ENCODE measurements around the gene SPECC1.

SPECC1 gene

DNA sequence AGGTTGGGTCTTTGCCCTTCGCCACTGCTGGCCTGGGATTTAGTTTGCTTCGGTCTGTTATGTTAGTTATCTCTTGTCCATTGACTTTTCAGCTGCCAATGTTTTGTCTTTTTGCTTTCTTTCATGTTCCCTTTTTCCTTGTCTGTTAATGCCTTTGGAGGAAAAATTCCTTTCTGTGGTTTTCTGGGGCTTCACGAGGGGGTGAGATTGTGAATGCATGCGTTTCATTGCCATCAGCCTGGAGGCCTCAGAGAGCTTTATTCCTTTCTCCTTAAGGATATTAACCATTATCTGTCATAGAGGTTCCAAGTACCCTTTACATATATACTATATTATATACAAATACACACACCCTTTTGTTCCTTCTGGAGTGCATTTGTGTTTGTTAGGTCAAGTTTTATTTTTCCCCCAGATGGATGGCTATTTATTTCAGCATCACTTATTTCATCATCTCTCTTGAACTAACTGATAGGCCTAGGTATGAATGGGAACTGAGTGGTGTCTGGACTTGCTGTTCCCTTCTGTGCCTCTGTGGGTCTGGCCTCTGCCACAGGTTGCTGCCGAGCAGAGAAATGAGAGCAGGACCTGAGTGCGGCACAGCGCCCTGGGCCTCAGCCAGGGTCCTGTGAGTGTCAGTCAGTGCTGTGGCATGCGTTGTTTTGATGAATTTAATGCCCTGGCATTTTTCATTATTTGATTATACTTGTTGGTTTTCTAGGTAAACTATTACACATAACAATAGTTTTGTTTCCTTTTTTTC, 264.8 kb downstream of the SPECC1 start:
- DNase-seq = no peak
- no peak for TF ChIP-seq CTCF (IDR thresholded peaks at IDR 0.05; ENCODE audit: low read depth, low read length)
- Histone ChIP-seq H3K36me3 (no peaks in the 10 kb centered on the region), H3K4me1 (no peaks in the 10 kb centered on the region), H3K27me3 (no peaks in the 10 kb centered on the region), H3K9me3 (no peaks in the 10 kb centered on the region), H3K4me3 (ENCODE audit: low read depth, low read length) (no peak overlapping the region)

DNA sequence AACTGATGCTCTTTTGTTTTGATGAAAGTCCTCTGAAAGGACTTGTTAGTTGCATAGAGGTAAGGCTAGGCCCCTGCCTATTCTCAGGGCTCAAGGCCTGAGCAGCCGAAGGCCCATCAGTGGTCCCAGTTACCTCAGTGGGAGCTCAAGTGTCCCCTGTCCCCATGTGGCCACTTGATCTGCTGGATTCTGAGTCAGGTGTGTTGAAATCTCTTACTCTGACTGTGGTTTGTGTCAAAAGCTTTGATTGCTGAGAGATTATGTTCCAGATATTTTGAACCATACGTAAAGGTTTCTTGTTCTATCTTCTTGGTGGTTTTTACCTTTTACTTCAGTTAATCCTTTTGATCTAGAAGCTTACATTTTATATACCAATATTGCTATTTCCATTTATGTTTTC, 266.5 kb downstream of the SPECC1 start:
- Histone ChIP-seq H3K4me3 (ENCODE audit: low read depth, low read length) (no peak overlapping the region), H3K4me1 (no peaks in the 10 kb centered on the region), H3K36me3 (no peaks in the 10 kb centered on the region), H3K27me3 (no peaks in the 10 kb centered on the region), H3K9me3 (no peaks in the 10 kb centered on the region)
- TF ChIP-seq CTCF (IDR thresholded peaks at IDR 0.05; ENCODE audit: low read depth, low read length) = no peak
- no peak for DNase-seq

- Histone ChIP-seq H3K4me3 (ENCODE audit: low read depth, low read length) (no peak overlapping the region), H3K27me3 (no peaks in the 10 kb centered on the region), H3K9me3 (no peaks in the 10 kb centered on the region), H3K4me1 (no peaks in the 10 kb centered on the region), H3K36me3 (no peaks in the 10 kb centered on the region)
- no peak for TF ChIP-seq CTCF (IDR thresholded peaks at IDR 0.05; ENCODE audit: low read depth, low read length)
- no peak for DNase-seq
These were observed 267.3 kb downstream of the SPECC1 start for GRCh38 chr17:20276421-20276820.

DNA sequence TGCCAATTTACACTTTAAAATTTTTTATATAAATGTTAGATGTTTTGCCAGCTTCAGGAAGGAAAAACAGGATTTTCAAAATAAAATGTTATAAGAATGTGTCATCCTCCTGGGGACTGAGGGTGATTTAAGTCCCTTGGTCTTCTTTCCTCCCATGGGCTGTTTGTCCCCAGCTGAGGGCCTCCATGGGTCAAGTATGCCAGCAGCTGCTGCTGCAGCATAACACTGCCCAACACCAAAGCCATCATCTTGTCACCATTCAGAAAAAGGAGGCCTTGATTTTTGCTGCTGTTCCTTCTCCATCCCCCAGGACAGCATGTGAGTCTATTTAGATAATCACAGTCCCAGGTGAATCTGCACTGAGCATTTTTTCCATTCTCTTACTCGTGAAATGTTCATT, 269.6 kb downstream of the SPECC1 start:
- Histone ChIP-seq H3K9me3 (no peaks in the 10 kb centered on the region), H3K36me3 (no peaks in the 10 kb centered on the region), H3K27me3 (no peaks in the 10 kb centered on the region), H3K4me3 (ENCODE audit: low read depth, low read length) (no peak overlapping the region), H3K4me1 (no peaks in the 10 kb centered on the region)
- no peak for DNase-seq
- TF ChIP-seq CTCF (IDR thresholded peaks at IDR 0.05; ENCODE audit: low read depth, low read length) = no peak

GRCh38 chr17:20279631-20280030, 270.5 kb downstream of the SPECC1 start:
- Histone ChIP-seq H3K27me3 (no peaks in the 10 kb centered on the region), H3K4me3 (ENCODE audit: low read depth, low read length) (no peak overlapping the region), H3K4me1 (no peaks in the 10 kb centered on the region), H3K9me3 (no peaks in the 10 kb centered on the region), H3K36me3 (no peaks in the 10 kb centered on the region)
- TF ChIP-seq CTCF (IDR thresholded peaks at IDR 0.05; ENCODE audit: low read depth, low read length) = no peak
- no peak for DNase-seq

DNA sequence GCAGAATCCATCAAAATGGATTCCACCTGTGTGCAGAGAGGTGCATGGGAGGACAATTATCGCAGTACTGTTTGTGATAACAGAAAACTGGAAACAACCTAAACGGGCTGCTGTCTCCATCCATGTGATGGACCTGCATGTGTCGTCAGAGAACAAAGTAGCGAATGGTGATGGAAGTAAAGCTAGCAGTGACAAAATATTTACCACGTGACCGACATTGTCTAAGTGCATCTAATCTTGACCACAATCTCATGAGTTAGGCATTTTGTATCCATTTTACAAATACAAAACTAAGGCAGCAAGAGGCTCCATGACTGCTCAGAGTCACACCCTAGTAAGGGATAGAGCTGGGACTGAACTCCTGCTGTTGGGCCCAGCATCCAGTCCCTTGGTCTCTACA, 270.9 kb downstream of the SPECC1 start:
- Histone ChIP-seq H3K9me3 (no peaks in the 10 kb centered on the region), H3K36me3 (no peaks in the 10 kb centered on the region), H3K4me3 (ENCODE audit: low read depth, low read length) (no peak overlapping the region), H3K27me3 (no peaks in the 10 kb centered on the region), H3K4me1 (no peaks in the 10 kb centered on the region)
- TF ChIP-seq CTCF (IDR thresholded peaks at IDR 0.05; ENCODE audit: low read depth, low read length) = no peak
- no peak for DNase-seq

Data from BE2C (cell line).